CD4-positive, alpha-beta T cell (primary cell): ENCODE results near the gene WDPCP. TPM values are rescaled to one million over a fixed set of nuclear protein-coding genes. Genes with fewer than 3 reads are reported as not detected.

Experiments used
- ATAC-seq: fragments of 200-7000 bp; cut with Tn5 transposase; one replicate; pipeline ENCODE4 v1.10.0; 2022; ENCODE audit warnings: mild to moderate bottlenecking; ENCODE audit not compliant: poor library complexity
- CTCF ChIA-PET: fragments of 350-600 bp; sonication (Branson Sonifier 250); formaldehyde crosslinking; loops from one replicate; lab custom pipeline; 2021; ENCODE audit warnings: antibody characterized with exemption, inconsistent platforms; lab: Charles Lee
- POLR2A ChIA-PET: fragments of 350-600 bp; sonication (Branson Sonifier 250); formaldehyde crosslinking; loops from one replicate; lab custom pipeline; 2021; ENCODE audit warnings: antibody characterized with exemption, inconsistent platforms; lab: Charles Lee
- DNase-seq, 14 experiments: peaks; one replicate each; pipeline ENCODE4 v3.0.0-alpha.2; 2013 to 2020; ENCODE audit warnings: mixed read lengths in 2 of 14
- H3K27ac ChIP-seq, 2 donors: one replicate each; pipeline versions ENCODE4 v1.5.1 to v1.7.0; 2013; ENCODE audit warnings: low read length in 2 of 2, low read depth in 1 of 2, mild to moderate bottlenecking in 1 of 2
- H3K27me3 ChIP-seq, 2 experiments: 1 replicate in 1 of 2; 2 replicates in 1 of 2; pipeline versions ENCODE4 v1.6.1 to v1.7.0; 2013; ENCODE audit warnings: low read length in 2 of 2, control low read depth in 1 of 2, mild to moderate bottlenecking in 1 of 2, moderate library complexity in 1 of 2; ENCODE audit not compliant: insufficient read depth in 2 of 2, control insufficient read depth in 1 of 2
- H3K36me3 ChIP-seq: one replicate; pipeline ENCODE4 v1.6.1; 2013; ENCODE audit warnings: low read length, control low read depth; ENCODE audit not compliant: insufficient read depth
- H3K4me1 ChIP-seq: one replicate; pipeline ENCODE4 v1.6.1; 2013; ENCODE audit warnings: low read length, control low read depth; ENCODE audit not compliant: insufficient read depth
- H3K4me3 ChIP-seq: one replicate; pipeline ENCODE4 v1.5.1; 2013; ENCODE audit warnings: mild to moderate bottlenecking, low read length, moderate library complexity
- H3K9me3 ChIP-seq, 2 experiments: 1 replicate in 1 of 2; 2 replicates in 1 of 2; pipeline versions ENCODE4 v1.6.1 to v1.7.0; 2013; ENCODE audit warnings: low read length in 2 of 2, mild to moderate bottlenecking in 2 of 2, control low read depth in 1 of 2, moderate library complexity in 1 of 2; ENCODE audit not compliant: control insufficient read depth in 1 of 2, insufficient read depth in 1 of 2
- H3K27ac Mint-ChIP-seq: one replicate; pipeline ENCODE4 v1.8.0; 2020; ENCODE audit warnings: mixed read lengths
- H3K27me3 Mint-ChIP-seq: one replicate; pipeline ENCODE4 v1.8.0; 2021; ENCODE audit warnings: mixed read lengths
- H3K36me3 Mint-ChIP-seq: one replicate; pipeline ENCODE4 v1.8.0; 2021; ENCODE audit warnings: low read depth, mixed read lengths
- H3K4me1 Mint-ChIP-seq: one replicate; pipeline ENCODE4 v1.8.0; 2021; ENCODE audit warnings: low read depth, mixed read lengths
- H3K4me3 Mint-ChIP-seq: one replicate; pipeline ENCODE4 v1.8.0; 2020; ENCODE audit warnings: mild to moderate bottlenecking, mixed read lengths
- H3K9me3 Mint-ChIP-seq: one replicate; pipeline ENCODE4 v1.8.0; 2020; ENCODE audit warnings: mixed read lengths
- CTCF ChIP-seq: fragments of 200-600 bp; IDR thresholded peaks from one replicate; pipeline ENCODE4 v1.8.0; 2022; ENCODE audit warnings: antibody characterized with exemption, mild to moderate bottlenecking
- intact Hi-C, 2 experiments: fragments of 100-400 bp; cut with DNase I in 1 of 2; cut with micrococcal nuclease in 1 of 2; formaldehyde crosslinking; loops; one replicate each; pipeline versions ENCODE4 v1.15.1 to v1.9.0; 2023 to 2025; cut with DNase I, micrococcal nuclease
- total RNA-seq, 174 experiments: library from RNA in 2 of 174; stranded (reverse) in 2 of 174; gene quantifications; one replicate each; pipeline ENCODE4 v1.2.3 and lab custom pipeline; 2021 to 2026

WDPCP gene
- total RNA-seq, 2 experiments from 2014 or later, result 8.7 to 9.9 TPM

DNA sequence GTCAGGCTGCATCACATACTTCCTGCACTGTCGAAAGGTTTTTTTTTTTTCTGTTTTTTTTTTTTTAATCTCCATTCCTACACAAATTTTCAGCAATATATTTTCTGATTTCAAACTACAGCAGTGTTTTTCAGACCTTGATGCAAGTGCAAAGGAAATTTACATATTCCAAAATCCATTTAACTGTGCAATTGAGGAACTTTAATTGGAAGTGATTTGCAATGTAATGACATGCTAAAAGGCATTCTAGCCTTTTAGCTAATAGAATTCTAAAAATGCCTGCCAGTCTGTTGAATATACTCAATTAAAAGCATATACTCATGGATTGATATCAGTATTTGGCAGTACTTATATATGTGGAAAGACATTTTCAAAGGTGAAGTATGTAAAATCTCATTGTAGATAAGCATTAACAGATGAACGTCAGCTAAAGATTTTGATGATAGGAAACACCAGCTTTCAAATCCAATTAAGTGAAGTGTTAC lies 327.1 kb downstream of the WDPCP start:
- ChIA-PET POLR2A (no interaction called here), CTCF (no interaction called here)
- H3K27ac ChIP-seq, result no peak overlapping the region
- ATAC-seq, result no peak
- no peaks in the 10 kb centered on the region for H3K36me3 ChIP-seq
- no peaks in the 10 kb centered on the region for H3K4me1 ChIP-seq
- H3K36me3 Mint-ChIP-seq, result peaks cover 22% of the 10 kb centered on the region
- no peak for TF ChIP-seq CTCF
- peaks cover 0 to 3% of the 10 kb centered on the region in 2 experiments for H3K9me3 ChIP-seq
- intact Hi-C loops, result no loop called here
- no peak overlapping the region for H3K4me3 Mint-ChIP-seq
- DNase-seq, result no peak
- no peaks in the 10 kb centered on the region for H3K4me1 Mint-ChIP-seq
- no peak overlapping the region for H3K4me3 ChIP-seq
- no peak overlapping the region for H3K27ac Mint-ChIP-seq
- H3K27me3 ChIP-seq, result no peaks in the 10 kb centered on the region
- H3K9me3 Mint-ChIP-seq, result peaks cover 12% of the 10 kb centered on the region
- no peaks in the 10 kb centered on the region for H3K27me3 Mint-ChIP-seq

DNA sequence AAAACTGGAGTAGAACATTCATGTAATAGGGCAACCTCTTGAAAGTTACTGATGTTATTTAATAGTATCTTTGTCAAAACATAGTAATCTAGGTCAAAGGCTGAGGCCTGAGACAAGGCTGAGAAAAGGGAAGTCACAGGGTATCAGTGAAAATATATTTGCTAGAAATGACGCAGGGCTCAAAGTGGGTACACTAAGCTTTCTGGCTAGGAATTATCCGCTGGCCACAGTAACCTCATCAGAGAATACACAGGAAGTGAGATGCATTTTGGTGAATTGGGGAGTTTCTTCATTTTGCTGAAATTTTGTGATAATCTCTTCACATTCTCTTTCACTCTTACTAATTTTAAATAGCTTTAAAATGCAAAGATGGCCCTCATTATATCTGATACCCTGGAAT lies 330.8 kb downstream of the WDPCP start:
- POLR2A ChIA-PET, result no interaction called here
- H3K4me3 Mint-ChIP-seq, result no peak overlapping the region
- H3K4me1 ChIP-seq, result no peaks in the 10 kb centered on the region
- no peak for TF ChIP-seq CTCF
- no peak overlapping the region for H3K27ac Mint-ChIP-seq
- H3K36me3 Mint-ChIP-seq, result peaks cover 33% of the 10 kb centered on the region
- no peaks in the 10 kb centered on the region for H3K36me3 ChIP-seq
- no peak for ATAC-seq
- H3K27me3 ChIP-seq, result no peaks in the 10 kb centered on the region
- no peaks in the 10 kb centered on the region for H3K27me3 Mint-ChIP-seq
- CTCF ChIA-PET, result no interaction called here
- intact Hi-C loops, result no loop called here
- H3K9me3 ChIP-seq, result no peaks in the 10 kb centered on the region
- no peak overlapping the region for H3K27ac ChIP-seq
- no peak overlapping the region for H3K4me3 ChIP-seq
- no peaks in the 10 kb centered on the region for H3K4me1 Mint-ChIP-seq
- peaks cover 8% of the 10 kb centered on the region for H3K9me3 Mint-ChIP-seq
- peak in 1 of 14 experiments; percentile 13 for DNase-seq

- intact Hi-C loops, result no loop called here
- H3K27ac ChIP-seq, result no peak overlapping the region
- Mint-ChIP-seq H3K36me3 (peaks cover 71% of the 10 kb centered on the region), H3K27ac (no peak overlapping the region), H3K9me3 (peaks cover 28% of the 10 kb centered on the region), H3K4me3 (no peak overlapping the region), H3K4me1 (no peaks in the 10 kb centered on the region), H3K27me3 (no peaks in the 10 kb centered on the region)
- DNase-seq (no peak), ATAC-seq (no peak)
- no peaks in the 10 kb centered on the region for H3K4me1 ChIP-seq
- no peak for TF ChIP-seq CTCF
- H3K27me3 ChIP-seq, result no peaks in the 10 kb centered on the region
- no peaks in the 10 kb centered on the region for H3K36me3 ChIP-seq
- ChIA-PET POLR2A (no interaction called here), CTCF (no interaction called here)
- no peak overlapping the region for H3K4me3 ChIP-seq
- no peaks in the 10 kb centered on the region for H3K9me3 ChIP-seq
These were observed 339.1 kb downstream of the WDPCP start for GRCh38 chr2:63249161-63249560.
